ENCODE measurements around the gene RXRA.

Gene RXRA

DNA sequence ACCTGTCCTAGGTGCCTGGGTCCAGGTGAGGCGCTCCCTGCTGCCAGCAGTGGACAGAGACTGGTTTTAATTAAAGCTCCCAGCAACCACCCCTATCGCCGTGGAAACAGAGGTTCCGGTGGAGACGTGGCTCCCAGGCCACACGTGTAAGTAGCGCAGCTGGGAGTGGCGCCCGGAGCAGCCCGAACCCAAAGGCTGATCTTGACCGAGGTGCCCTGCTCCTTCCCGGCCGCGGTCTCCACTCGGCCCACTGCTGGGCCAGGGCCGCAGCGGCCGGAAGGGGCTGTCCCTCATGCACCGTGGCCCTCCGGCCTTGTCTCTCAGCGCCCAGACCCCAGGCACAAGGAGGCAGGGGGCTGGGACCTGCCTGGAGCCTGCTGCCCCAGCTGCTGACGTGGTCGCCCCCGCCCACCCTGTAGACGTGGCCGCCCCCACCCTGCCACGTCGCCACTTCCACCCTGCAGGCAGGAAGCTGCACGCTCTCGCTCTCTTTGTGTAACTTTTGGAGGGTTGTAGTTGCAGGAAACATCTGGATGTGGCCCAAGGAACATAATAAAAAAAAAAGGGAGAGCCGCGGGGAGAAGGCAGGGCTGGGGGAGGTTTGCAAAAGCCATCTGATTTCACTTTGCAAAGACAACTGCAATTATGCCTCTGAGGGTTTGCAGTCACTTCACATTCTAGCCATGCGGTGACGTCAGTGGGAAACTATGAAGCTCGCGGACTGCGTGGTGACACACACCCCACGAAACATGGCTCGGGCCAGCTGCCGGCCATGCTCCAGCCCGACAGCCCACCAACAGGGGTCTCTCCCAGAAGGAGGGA lies 129.9 kb downstream of the RXRA start:
- peak; percentile 67 for DNase-seq

DNA sequence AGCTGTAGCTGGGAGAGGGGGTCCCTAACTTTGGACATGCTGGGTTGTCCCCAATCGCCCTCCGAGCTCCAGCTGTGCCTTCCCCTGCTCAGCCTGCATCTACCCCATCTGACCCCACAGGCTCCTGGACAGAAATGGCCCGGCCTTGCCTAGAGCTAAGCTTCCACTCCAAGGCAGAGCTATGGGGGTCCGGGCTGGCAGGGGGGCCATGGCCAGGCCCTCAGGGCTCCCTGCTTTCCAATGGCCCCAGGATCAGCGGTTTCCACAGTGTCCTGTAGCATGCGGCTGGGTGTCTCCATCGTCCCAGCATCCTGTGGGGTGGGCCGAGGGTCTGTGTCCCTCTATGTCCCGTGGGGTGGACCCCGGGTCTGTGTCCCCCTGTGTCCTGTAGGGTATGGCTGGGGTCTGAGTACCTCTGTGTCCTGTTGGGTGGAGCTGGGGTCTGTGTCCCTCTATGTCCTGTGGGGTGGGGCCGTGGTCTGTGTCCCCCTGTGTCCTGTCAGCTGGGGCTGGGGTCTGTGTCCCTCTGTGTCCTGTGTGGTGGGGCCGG lies 130.6 kb downstream of the RXRA start:
- DNase-seq: no peak

DNA sequence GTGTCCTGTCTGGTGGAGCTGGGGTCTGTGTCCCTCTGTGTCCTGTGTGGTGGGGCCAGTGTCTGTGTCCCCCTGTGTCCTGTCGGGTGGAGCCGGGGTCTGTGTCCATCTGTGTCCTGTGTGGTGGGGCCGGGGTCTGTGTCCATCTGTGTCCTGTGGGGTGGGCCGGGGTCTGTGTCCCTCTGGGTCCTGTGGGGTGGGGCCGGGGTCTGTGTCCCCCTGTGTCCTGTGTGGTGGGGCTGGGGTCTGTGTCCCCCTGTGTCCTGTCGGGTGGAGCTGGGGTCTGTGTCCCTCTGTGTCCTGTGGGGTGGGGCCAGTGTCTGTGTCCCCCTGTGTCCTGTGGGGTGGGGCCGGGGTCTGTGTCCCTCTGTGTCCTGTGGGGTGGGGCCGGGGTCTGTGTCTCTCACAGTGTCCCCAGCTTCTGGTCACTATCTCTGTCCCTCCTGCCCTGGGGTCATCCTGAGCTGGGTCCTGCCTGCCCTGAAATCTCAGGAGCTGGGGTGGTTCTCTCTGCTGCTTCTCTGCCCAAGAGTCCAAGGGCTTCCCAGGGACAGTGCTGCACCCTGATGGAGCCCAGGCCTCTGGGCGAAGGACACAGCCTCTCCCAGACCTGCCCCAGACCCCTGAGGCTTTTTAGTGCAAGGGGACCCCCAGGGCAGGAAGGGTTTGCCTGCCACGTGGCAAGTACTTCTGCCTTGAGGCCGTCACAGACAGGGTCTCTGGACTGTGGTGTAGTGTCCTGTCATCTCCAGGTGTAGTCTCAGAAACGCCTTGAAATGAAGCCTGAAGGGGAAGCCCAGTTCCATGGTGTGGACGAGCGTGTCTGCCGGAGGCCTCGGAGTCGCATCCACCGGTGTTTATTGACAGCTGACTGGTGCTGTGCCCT lies 131.3 kb downstream of the RXRA start:
- no peak for DNase-seq

DNA sequence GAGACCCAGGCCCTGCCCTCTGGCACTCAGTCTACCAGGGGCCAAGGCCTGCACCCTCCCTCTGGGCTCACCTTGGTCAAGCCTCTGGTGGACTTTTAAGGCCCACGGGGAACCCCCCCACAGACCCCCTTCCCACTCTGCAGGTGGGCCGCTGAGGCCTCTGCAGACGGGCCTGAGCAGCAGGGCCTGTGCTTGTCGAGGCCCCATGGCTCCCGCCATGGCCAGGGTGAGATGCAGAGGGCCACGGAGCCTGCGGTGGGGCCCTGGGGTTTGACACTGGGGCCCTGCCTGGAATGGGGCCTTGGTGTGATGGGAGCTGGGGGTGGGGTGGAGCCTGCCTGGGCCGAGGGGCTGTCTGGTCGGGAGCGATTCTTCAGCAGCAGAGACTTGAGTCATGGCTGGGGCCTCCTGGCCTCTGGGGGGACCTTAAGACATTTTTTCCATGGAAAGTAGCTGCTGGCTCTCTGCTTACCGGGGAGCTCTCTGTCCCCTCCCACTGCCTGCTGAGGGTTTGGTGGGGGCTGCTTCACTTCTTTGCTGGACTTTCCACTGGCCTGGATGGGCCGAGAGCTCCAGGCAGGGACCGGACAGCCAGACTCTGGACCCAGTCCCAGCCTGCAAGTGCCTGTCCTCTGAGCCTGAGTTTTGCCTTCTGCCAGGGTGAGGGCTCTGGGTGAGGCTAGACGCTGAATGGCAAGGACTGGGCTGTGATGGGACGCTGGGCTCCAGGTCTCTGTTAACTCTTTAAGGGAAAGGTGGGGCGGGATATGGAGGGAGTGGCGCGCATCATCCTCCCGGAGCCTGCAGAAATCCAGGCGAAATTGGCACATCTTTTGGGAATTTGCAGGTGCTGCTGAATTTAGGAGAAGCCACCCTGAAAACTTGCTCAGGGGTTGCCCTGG lies 132.2 kb downstream of the RXRA start:
- DNase-seq: no peak

DNA sequence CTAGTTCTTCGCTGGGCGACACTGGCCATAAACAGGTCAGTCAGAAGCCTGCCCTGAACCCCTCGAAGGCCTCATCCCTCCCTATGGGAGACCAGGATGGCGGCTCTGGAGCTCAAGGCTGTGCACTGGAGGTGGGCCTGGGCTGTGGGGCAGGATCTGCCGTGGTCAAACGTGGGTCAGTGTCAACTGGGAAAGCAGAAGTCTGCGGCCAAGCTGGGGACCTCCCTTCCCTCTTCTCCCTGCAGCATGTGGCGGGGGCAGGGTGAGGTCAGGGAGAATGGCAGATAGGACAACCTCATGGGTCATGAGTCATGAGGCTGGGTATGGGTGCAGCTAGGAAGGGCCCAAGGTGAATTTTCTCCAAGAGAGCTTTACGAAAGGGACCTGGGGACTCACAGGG lies 132.9 kb downstream of the RXRA start:
- DNase-seq: no peak

DNA sequence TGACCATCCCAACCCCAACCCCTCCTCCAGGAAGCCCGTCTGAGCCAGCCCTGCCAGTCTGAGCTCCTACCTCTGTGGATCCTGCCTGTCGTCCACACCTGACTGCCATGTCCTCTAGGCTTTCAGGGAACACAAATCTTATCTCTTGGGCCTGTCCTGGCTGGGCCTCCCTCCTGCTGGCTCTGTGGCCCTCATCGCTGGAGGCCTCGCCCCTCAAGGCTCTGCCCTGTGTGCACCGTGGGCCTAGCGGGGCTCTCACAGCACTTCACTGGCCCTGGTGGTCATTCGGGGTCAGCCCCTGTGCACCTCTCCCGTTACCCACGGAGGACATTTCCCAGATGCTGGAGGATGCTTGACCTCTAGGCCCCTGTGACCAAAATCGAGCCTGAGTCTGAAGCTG lies 133.3 kb downstream of the RXRA start:
- DNase-seq: no peak

DNA sequence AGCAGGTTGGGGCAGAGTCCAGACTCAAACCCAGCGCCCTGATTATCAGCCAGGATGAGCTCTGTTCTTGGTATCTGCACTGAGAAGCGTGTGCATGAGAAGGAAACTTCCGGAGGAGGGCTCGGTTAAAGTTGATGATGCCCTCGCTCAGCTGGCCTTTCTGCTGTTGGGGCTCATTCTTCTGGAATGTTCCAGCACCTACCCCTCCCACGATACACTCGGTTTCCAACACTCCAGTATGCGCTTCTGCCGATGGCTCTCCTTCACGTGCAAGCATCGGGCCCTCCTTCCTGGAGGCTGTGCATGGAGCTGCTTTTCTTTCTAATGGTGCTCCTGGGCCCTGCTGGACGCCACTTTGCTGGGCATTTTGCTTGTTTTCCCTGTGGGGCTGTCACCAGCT lies 134.0 kb downstream of the RXRA start:
- DNase-seq: no peak

DNA sequence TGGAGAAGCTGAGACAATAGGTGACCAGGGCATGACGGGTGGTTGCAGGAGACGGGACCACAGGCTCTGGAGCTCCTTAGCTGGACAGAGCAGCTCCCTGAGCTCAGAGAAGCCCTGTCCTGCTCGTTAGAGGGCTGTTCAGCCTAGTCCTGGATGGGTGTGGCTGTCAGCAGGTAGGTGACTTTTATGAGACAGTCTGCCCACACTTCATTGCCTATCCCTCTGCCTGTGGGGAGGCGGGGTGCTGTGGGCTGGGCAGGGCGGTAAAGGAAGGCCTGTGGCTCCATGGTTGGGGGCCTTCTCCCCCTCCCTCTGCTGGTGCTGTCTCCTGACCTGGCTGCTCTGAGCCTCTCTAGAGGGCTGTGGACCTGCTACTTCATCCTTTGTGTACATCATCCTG lies 134.6 kb downstream of the RXRA start:
- DNase-seq: no peak

DNA sequence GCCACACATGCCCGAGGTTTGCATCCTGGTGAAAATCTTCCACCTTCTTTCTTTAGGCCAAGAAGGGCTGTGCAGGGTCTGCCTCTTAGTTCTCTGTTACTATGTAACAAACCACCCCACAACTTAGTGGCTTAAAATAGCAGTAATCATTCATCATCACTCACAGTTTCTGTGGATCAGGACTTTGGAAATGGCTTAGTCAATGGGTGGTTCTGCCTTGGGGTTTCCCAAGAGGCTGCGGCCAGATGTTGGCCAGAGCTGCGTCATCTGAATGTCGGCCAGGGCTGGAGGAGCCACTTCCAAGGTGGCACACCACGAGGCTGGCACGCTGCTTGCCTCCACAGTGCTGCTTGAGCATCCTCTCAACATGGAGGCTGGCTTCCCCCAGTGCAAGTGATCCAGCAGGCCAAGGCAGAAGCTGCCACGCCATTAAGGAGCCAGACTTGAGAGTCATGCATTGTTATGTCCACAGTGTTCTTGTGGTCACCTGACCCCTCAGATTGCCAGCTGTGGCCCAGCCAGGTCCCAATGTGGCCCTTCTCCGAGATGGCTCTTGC lies 135.2 kb downstream of the RXRA start:
- DNase-seq: no peak

DNA sequence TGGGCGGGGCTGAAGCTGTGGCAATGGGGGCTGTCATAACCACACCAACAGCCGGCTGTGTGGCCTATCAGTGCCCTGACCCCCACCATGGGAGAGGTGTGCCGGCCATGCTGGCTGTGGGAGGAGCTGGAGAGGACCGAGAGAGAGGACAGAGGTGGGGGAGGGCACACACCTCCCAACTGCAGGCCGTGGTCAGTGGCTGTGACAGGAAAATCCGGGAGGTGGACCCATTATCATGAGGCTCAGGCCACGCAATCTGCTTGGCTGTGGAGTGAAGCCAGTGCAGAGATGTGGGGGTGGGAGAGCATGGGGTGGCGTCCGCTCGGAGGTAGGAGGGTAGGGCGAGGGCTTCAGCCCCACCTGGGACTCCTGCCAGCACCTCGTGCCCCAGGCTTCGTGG lies 136.1 kb downstream of the RXRA start:
- DNase-seq: no peak

DNA sequence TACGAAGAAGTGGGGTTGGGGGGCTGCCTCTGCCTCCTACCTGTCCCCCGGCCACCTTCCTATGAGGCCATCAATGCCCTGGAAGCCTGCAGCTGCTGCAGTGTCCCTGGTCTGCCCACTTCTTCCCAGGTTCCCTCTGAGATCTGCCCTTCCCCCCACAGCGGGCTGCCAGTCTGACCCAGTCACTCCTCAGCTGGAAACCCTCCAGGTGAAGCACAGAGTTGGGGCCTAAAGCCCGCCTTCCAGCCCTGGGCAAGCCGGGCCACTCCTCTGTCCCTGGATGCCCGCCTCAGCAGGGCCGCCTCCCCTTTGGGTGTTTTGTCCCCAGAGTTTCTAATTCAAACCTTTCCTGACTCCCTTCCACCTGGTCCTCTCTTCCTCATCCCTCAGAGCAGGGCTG lies 137.0 kb downstream of the RXRA start:
- peak; percentile 40 for DNase-seq

DNA sequence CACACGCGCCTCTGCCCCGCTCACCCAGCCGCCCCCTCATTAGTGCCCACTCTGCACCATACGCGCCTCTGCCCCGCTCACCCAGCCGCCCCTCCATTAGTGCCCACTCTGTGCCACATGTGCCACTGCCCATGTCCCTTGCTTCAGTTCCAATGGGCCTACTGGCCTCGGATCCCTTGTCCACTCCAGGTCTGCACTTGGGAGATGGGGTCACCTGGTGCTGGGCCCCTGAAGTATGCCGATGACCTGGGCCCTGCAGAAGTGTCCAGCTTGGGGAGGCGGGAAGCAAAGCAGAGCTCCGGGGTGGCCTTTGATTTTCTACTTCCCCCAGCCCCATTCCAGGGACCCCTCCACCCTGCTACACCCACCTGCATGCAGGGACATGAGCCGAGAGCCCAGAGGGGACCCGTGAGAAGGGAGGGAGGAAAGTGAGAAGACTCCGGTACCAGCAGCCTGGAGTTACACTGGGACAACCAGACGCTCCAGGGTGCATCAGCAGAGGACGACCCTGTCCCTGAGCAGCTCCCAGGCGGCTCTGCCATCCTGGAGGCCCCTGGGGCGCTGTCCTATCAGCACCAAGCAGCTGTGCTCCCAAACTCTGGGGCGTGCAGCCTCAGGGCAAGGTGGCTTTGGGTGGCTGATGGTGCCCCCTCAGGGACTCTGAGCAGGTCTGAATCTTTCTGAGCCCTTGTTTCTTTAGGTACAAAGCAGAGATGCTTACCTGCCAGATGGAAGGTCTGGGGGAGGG lies 140.8 kb downstream of the RXRA start:
- DNase-seq: peak; percentile 31

DNA sequence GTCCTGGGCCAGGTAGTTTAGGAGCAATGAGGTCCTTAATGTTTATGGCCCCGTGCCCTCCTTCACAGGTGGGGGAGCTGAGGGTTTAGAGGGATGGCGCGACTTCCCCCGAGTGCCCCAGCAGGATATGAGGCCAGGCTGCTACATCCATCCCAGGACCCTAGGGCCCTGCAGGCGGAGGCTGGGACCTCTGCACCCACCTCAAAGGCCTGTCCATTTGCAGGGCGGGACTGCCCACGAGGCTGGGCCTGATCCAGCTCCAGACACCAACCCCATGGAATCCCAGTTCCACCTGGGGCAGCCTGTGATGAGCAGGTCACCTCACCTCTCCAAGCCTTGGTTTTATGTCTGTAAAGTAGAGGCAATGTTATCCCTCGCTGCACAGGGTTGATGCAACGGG lies 142.1 kb downstream of the RXRA start:
- no peak for DNase-seq

DNA sequence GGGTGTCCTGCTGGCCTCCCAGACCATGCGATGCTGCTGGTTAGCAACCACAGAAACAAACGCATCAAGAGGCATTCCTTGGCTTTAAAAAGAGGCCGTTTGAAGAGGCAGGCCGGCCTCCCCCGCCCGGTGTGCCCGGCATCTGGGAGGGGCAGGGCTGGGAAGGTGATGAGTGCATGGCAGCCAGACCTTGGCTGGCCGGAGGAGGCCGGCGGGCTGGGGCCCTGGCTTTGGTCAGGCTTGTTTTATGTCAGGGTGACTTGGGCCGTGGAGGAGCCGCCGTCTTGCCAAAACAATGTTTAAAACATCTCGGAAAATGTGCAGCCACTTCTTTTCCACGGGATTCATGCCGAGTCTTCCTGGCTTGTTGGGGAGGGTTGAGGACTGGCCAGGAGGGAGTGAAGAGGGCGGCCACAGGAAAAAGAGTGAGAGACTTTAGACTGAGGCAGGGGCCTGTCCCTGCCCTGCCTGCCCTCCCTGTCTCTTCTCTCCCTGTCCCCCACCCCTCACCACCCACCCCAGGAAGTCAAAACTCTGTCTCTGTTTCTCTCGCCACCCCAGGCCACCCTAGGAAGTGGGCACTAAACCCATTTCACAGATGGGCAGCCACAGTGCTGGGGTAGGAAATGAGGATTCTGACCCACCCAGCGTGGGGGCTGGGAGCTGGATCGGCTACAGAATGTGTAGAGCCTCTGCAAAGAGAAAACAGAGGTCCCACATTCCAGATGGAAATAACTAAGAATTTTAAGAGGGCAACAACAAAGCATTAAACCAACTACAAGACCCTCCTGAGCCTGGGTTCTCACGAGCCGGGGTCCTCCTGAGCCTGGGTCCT lies 143.0 kb downstream of the RXRA start:
- no peak for DNase-seq

DNA sequence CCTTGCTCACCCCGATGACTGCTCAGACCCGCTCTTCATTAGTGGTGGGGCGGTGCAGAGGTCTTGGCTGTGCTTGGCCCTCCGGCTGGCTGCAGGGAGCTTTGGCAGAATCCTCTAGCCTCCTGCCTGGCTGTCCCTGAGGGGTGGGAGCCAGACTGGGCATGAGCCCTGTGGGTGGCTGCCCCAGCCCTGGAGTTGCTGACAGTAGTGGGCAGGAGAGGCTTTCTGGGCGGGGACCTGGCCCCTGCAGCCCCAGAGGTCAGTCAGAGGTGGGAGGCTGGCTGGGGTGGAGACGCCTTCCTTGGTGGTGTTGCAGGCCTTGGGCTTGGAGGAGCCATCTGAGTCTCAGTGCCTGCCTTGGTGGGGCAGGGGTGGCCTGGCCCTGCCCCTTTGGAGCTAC lies 146.0 kb downstream of the RXRA start:
- no peak for DNase-seq

DNA sequence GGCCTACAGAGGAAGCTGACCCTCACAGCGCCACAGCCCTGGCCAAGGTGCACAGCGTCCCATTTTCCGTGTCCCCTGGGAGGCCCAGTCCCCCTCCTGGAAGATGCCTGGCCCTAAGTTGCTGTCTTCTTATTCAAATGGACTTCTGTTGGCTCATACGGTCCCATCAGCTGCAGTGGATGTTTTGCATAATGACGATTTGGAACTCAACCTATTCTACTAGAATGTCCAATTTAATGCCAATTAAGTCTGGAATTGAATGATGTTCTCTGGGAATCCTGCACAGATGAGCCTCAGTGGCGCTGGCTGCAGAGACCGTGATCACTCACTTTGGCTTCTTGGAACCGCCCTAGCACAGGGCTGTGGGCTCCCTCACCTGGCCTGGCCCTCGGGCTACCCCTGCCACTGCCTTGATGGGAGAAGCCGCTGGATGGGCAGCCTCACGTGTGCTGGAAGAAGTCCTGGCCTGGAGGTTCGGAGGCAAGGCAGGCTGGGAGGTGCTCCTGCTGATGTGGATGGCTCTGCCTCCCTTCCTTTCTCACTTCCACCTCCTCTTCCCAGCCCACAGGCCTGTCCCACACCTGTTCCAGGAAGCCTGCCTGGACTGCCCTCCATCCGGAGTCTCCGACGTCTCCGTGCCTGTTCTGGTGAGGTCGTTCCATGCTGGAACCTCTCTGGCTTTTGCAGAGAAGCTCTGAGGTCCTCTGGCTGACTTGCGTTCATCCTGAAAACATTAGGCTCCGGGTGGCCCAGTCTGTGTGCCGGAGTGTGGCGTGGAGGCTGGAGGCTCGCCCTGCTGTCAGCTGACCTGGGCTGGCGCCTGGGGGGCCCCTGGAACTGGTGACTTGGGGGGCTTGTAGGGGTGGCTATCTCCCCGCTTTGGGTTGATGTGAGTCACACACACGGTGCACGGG lies 147.1 kb downstream of the RXRA start:
- DNase-seq: no peak

DNA sequence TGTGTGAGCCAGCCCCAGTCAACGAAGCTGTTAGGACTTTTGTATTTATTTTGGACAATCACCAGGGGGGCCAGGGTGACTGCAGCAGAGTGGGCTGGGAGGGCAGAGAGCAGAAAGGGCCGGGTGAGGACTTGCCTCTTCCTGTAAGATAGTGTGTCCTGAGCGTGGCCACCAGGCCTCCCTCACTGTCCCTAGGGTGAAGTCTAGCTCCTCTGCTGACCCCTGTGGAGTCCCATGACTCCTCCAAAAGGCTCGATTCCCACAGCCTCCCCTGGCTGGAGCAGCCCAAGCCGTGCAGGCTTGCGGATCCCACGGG lies 147.8 kb downstream of the RXRA start:
- DNase-seq: no peak

DNA sequence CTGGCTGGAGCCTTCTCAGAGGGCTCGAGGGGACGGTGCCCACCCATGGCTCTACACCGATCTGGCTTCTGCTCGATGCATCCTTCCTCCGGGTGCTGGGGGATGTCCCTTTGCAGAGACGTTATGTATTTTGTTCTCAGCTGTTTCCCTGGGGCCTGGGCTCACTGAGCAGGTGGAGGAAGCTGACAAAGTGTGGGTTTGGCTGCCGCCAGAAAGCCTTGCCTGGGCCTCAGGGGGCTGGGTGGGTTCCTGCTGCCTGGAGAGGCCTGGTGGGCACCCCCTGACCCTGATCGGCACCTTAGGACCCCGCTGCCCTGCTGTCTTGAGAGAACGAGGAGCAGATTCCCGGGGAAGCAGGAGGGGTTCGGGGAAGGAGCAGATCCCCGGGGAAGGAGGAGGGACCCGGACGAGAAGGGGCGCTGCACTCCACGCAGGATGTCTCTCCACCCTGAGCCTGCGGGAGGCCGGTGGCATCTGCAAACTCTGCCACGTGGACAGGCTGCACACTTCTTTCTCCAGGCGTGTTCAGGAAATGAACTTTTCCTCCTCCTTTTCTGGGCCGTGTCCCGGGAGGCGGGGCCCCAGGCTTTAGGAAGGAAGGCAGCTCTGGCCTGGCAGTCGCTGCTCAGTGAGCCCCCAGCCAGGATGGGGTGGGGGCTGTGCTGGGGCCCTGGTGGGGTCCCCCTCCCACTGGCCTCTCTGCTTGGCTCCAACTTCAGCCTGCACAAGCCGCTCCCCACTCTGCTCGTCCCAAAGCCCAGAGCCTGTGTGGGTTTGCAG lies 148.9 kb downstream of the RXRA start:
- no peak for DNase-seq
